ENCODE data around the gene CYP17A1.

The CYP17A1 gene, protein sequence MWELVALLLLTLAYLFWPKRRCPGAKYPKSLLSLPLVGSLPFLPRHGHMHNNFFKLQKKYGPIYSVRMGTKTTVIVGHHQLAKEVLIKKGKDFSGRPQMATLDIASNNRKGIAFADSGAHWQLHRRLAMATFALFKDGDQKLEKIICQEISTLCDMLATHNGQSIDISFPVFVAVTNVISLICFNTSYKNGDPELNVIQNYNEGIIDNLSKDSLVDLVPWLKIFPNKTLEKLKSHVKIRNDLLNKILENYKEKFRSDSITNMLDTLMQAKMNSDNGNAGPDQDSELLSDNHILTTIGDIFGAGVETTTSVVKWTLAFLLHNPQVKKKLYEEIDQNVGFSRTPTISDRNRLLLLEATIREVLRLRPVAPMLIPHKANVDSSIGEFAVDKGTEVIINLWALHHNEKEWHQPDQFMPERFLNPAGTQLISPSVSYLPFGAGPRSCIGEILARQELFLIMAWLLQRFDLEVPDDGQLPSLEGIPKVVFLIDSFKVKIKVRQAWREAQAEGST

DNA sequence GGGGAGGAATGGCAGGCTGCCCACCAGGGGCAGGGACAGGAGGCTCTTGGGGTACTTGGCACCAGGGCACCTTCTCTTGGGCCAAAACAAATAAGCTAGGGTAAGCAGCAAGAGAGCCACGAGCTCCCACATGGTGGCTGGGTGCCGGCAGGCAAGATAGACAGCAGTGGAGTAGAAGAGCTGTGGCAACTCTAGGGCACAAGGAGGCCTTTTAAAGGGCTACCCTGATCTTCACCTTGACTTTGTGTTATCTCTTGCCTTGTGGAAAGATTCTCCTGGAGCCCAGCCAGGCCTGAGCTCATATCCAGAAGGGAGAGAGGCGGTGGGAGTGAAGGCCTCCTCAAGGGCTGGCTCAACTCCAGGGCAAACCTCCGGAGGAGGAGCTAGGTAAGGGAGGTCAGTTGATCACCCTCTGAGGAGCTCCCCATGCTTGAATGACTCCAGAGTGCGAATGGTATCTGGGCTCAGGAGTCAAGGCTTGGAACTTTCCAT is at the start of gene CYP17A1:
TSS of gene CYP17A1 (minus strand) at position 184 of the 492 bp plus-strand sequence. CDS start at position 132, 52 bp downstream.
- in situ Hi-C loops (cut with MboI; ENCODE audit: low pct_unique_long_range_greater_than_20kb, low sequenced_read_pairs, unreplicated experiment): loop anchor here (25.0 kb wide), 1 partner anchor 650 kb away; the partner anchor contains the start of genes CALHM3 and NEURL1
- DNase-seq (ENCODE audit: low spot score): no peak
- TF ChIP-seq, protein P1, sequence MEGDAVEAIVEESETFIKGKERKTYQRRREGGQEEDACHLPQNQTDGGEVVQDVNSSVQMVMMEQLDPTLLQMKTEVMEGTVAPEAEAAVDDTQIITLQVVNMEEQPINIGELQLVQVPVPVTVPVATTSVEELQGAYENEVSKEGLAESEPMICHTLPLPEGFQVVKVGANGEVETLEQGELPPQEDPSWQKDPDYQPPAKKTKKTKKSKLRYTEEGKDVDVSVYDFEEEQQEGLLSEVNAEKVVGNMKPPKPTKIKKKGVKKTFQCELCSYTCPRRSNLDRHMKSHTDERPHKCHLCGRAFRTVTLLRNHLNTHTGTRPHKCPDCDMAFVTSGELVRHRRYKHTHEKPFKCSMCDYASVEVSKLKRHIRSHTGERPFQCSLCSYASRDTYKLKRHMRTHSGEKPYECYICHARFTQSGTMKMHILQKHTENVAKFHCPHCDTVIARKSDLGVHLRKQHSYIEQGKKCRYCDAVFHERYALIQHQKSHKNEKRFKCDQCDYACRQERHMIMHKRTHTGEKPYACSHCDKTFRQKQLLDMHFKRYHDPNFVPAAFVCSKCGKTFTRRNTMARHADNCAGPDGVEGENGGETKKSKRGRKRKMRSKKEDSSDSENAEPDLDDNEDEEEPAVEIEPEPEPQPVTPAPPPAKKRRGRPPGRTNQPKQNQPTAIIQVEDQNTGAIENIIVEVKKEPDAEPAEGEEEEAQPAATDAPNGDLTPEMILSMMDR (IDR thresholded peaks at IDR 0.05; ENCODE audit: extremely low read depth, insufficient read depth, missing control alignments): no peak

DNA sequence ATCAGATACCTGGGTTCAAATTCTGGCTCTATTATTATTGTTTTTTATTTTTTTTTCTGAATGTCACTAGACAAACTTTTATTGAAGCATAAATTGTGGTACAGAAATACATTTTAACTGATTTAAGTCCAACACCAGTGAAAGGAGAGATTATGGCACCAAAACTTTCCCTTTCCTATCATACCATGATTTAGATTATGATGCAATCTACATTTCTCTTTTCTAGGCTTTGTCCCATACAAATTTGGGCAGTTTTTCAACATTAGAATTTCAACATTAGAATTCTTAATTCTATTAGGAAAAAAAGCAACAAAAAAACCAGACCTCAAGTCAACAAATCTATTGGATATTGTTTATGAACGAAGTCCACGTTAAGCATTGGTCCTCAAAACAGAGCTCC is 43.0 kb upstream of the CYP17A1 start:
- TF ChIP-seq, protein P1 (IDR thresholded peaks at IDR 0.05; ENCODE audit: extremely low read depth, insufficient read depth, missing control alignments): no peak
- DNase-seq (ENCODE audit: low spot score): no peak
- in situ Hi-C loops (cut with MboI; ENCODE audit: low pct_unique_long_range_greater_than_20kb, low sequenced_read_pairs, unreplicated experiment): no loop called here

DNA sequence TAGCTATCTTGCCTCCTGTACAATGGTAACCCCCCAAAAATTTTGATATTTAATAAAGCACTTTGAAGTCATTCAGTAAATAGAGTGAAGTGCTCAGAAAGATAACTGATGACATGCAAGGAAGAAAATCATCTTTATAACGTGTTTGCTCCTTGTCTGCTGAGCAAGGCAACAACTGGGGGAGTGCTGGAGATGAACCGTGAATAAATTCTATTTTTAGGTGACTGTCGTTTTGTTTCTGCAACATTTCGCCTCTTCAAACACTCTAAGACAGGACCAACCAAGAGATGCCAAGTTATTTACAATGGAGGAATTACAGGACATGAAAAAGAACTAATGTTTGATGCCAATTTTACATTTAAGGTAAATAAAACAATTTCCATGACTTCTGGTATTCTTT is 41.4 kb upstream of the CYP17A1 start:
- in situ Hi-C loops (cut with MboI; ENCODE audit: low pct_unique_long_range_greater_than_20kb, low sequenced_read_pairs, unreplicated experiment): no loop called here
- DNase-seq (ENCODE audit: low spot score): no peak
- TF ChIP-seq, protein P1 (IDR thresholded peaks at IDR 0.05; ENCODE audit: extremely low read depth, insufficient read depth, missing control alignments): no peak

DNA sequence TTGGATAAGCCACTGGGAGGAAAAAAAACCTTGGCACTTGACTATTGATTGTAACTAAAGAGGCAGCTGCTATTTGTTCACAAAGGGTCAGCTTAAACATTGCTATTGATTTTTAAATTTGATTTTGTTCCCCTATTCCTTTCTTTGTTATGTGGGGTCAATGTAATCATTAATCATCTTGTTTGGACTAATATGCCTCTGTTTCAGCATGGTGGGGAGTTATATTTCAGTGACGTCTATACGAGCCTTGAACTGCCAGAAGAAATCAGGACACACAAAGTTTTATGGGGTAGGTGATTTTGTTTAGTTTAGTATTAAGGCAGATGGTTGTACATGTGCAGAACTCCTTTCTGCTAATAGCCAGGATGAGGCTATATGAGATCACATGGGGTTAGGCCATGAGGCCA is 39.5 kb upstream of the CYP17A1 start:
- in situ Hi-C loops (cut with MboI; ENCODE audit: low pct_unique_long_range_greater_than_20kb, low sequenced_read_pairs, unreplicated experiment): no loop called here
- no peak for DNase-seq (ENCODE audit: low spot score)
- TF ChIP-seq, protein P1 (IDR thresholded peaks at IDR 0.05; ENCODE audit: extremely low read depth, insufficient read depth, missing control alignments): no peak

DNA sequence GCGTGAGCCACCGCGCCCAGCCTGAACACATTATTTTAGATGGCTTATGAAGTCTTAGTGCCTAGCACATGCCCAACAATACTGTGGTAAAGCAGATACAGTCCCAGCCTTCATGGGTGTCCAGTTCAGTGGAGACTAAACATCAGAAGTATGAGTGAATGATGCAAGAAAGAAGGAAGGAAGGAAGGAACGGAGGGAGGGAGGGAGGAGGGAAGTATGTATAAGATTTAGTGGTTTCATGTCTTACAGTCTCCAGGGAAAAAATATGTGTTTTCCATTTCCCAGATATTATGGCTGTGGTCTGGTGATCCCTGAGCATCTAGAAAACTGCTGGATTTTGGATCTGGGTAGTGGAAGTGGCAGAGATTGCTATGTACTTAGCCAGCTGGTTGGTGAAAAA is 35.0 kb upstream of the CYP17A1 start:
- in situ Hi-C loops (cut with MboI; ENCODE audit: low pct_unique_long_range_greater_than_20kb, low sequenced_read_pairs, unreplicated experiment): no loop called here
- no peak for DNase-seq (ENCODE audit: low spot score)
- TF ChIP-seq, protein P1 (IDR thresholded peaks at IDR 0.05; ENCODE audit: extremely low read depth, insufficient read depth, missing control alignments): no peak

DNA sequence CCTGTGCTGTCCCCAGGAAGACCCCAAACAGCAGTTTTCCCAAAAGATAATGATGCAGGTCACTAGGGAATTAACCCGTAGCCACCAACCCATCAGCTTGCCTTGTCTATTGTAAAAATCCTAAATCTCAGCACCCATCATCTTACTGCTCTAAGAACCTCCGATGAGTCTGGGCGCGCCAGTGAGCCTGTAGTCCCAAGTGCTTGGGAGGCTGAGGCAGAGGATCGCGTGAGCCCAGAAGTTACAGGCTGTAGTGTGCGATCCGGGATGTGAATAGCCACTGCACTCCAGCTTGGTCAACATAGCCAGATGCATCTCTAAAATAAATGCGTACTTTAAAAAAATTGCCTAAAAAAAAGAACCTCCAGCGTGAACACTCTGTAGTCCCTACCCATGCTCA is 33.0 kb upstream of the CYP17A1 start:
- no peak for DNase-seq (ENCODE audit: low spot score)
- in situ Hi-C loops (cut with MboI; ENCODE audit: low pct_unique_long_range_greater_than_20kb, low sequenced_read_pairs, unreplicated experiment): no loop called here
- TF ChIP-seq, protein P1 (IDR thresholded peaks at IDR 0.05; ENCODE audit: extremely low read depth, insufficient read depth, missing control alignments): no peak

Data from GM13977 (cell line).